ENCODE results near the gene AOC3.
"Not testable (repeated sequence)": the region's sequence is repeated elsewhere in the genome, so short reads cannot be mapped to it uniquely, and the experiment has no call there.

AOC3 gene

DNA sequence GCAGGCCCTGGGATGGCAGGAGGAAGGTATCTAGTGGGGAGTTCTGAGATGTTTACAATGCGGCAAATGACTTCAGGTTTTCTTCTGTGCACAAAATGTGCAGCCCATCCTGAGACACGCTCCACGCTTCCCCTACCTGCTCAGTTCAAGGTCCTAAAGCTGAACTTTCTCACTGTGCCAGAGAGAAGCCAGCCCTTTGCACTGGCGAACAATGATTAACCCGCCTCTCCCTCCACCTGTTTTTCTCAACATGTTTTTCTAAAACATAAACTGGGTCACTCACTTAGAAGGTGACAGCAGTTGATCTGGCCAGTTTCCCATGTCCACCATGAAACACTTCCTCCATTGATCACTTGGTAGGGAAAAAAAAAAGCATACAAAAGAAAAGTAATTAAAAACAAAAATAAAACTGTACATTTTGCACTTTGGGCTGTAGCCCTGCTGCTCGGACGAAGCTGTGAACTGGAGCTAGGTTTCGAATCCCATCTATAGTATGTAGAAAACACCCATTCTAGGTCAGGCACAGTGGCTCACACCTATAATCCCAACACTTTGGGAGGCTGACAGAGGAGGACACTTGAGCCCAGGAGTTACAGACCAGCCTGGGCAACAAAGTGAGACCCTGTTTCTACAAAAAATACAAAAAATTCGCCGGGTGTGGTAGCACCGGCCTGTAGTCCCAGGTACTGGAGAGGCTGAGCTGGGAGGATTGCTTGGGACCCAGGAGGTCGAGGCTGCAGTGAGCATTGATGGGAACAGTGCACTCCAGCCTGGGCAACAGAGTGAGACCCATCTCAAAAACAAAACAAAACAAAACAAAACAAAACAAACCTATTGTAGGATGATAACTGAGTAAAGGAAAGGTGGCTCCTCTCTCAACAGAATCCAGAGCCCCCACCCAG lies 43.5 kb downstream of the AOC3 start:
- peaks cover 37% of the 10 kb centered on the region for H3K27me3 Mint-ChIP-seq
- H3K4me1 Mint-ChIP-seq: no peaks in the 10 kb centered on the region
- H3K4me3 Mint-ChIP-seq: no peak overlapping the region
- peaks cover 1% of the 10 kb centered on the region for H3K36me3 Mint-ChIP-seq (ENCODE audit: insufficient read depth)
- DNase-seq (ENCODE audit: low spot score in 2 of 2): no peak
- no peak for ATAC-seq (replicated peaks; ENCODE audit: extremely low read depth, poor library complexity, severe bottlenecking)
- H3K27ac Mint-ChIP-seq (ENCODE audit: low read depth): no peak overlapping the region
- H3K9me3 Mint-ChIP-seq: no peaks in the 10 kb centered on the region

DNA sequence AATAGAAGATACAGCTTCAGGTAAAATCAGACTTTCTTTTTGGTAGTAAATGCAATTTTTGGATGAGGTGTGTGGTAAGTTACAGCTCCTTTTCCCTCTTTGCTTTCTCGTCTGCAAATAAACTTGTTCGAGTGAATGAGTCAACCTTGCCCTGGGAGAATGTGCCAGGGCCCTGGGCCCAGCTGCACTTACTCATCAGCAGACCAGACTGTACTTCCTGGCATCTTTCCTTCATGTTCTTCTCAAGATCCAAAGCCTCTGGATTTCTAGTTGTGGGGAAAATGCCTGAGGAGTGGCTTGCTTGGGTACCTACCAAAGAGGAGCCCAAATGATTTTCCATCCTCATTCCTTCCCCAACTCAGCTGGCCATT lies 44.2 kb downstream of the AOC3 start:
- no peak overlapping the region for H3K27ac Mint-ChIP-seq (ENCODE audit: low read depth)
- no peak overlapping the region for H3K4me3 Mint-ChIP-seq
- no peaks in the 10 kb centered on the region for H3K4me1 Mint-ChIP-seq
- ATAC-seq (replicated peaks; ENCODE audit: extremely low read depth, poor library complexity, severe bottlenecking) (no peak), DNase-seq (ENCODE audit: low spot score in 2 of 2) (no peak)
- H3K9me3 Mint-ChIP-seq: no peaks in the 10 kb centered on the region
- H3K36me3 Mint-ChIP-seq (ENCODE audit: insufficient read depth): peaks cover 1% of the 10 kb centered on the region
- H3K27me3 Mint-ChIP-seq: peaks cover 35% of the 10 kb centered on the region

DNA sequence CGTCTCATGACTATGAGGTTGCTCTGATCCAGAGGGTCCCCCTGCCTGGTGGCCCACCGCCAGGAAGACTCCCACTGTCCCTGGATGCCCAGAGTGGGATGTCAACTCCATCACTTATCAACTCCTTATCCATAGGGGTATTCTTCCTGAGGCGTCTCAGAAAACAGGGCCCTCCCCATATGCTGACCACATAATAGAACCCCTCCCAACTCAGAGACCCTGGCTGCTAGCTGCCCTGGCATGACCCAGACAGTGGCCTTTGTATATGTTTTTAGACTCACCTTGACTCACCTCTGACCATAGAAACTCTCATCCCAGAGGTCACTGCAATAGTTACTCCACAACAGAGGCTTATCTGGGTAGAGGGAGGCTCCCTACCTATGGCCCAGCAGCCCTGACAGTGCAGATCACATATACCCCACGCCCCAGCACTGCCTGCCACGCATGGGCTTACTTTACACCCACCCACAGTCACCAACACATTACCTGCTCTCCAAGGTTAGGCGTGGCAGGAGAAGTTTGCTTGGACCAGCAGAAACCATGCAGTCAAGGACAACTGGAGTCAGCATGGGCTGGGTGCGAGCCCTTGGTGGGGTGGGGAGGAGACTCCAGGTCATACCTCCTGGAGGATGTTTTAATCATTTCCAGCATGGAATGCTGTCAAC lies 47.3 kb downstream of the AOC3 start:
- DNase-seq (ENCODE audit: low spot score in 2 of 2) (no peak), ATAC-seq (replicated peaks; ENCODE audit: extremely low read depth, poor library complexity, severe bottlenecking) (no peak)
- peaks cover 1% of the 10 kb centered on the region for H3K36me3 Mint-ChIP-seq (ENCODE audit: insufficient read depth)
- no peak overlapping the region for H3K4me3 Mint-ChIP-seq
- no peaks in the 10 kb centered on the region for H3K4me1 Mint-ChIP-seq
- peaks cover 59% of the 10 kb centered on the region for H3K27me3 Mint-ChIP-seq
- no peaks in the 10 kb centered on the region for H3K9me3 Mint-ChIP-seq
- no peak overlapping the region for H3K27ac Mint-ChIP-seq (ENCODE audit: low read depth)

DNA sequence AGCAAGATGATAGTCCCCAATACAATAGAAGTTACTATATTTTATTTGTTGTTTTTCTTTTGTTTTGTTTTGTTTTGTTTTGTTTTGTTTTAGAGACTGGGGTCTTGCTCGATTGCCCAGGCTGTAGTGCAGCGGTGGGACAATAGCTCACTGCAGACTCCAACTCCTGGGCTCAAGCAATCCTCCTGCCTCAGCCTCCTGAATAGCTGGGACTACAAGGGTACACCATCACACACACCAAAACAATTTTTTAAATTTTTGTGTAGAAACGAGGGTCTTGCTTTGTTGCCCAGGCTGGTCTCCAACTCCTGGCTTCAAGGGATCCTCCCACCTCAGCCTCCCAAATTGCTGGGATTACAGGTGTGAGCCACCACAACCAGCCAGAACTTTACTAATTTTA lies 49.0 kb downstream of the AOC3 start:
- H3K36me3 Mint-ChIP-seq (ENCODE audit: insufficient read depth); H3K4me1 Mint-ChIP-seq; ATAC-seq (replicated peaks; ENCODE audit: extremely low read depth, poor library complexity, severe bottlenecking); H3K4me3 Mint-ChIP-seq; H3K9me3 Mint-ChIP-seq; H3K27ac Mint-ChIP-seq (ENCODE audit: low read depth); DNase-seq (ENCODE audit: low spot score in 2 of 2): not testable (repeated sequence)
- peaks cover 45% of the 10 kb centered on the region for H3K27me3 Mint-ChIP-seq

DNA sequence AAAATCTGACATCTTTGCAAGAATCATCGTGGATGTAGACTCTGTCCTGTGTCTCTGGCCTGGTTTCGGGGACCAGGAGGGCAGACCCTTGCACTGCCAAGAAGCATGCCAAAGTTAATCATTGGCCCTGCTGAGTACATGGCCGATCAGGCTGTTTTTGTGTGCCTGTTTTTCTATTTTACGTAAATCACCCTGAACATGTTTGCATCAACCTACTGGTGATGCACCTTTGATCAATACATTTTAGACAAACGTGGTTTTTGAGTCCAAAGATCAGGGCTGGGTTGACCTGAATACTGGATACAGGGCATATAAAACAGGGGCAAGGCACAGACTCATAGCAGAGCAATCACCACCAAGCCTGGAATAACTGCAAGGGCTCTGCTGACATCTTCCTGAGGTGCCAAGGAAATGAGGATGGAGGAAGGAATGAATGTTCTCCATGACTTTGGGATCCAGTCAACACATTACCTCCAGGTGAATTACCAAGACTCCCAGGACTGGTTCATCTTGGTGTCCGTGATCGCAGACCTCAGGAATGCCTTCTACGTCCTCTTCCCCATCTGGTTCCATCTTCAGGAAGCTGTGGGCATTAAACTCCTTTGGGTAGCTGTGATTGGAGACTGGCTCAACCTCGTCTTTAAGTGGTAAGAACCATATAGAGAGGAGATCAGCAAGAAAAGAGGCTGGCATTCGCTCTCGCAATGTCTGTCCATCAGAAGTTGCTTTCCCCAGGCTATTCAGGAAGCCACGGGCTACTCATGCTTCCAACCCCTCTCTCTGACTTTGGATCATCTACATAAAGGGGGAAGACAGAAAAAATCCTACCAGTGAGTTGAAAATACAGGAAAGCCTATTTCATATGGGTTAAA lies 49.7 kb downstream of the AOC3 start, which contains the start of gene G6PC1:
G6PC1 (plus strand) TSS at position 340 of the 872 bp plus-strand sequence; CDS start at position 418, 78 bp downstream.
- peaks cover 45% of the 10 kb centered on the region for H3K27me3 Mint-ChIP-seq
- ATAC-seq (replicated peaks; ENCODE audit: extremely low read depth, poor library complexity, severe bottlenecking) (no peak), DNase-seq (ENCODE audit: low spot score in 2 of 2) (no peak)
- H3K4me3 Mint-ChIP-seq: no peak within 1 kb of the TSS
- H3K4me1 Mint-ChIP-seq: no peaks in the 10 kb centered on the region
- peaks cover 1% of the 10 kb centered on the region for H3K36me3 Mint-ChIP-seq (ENCODE audit: insufficient read depth)
- H3K9me3 Mint-ChIP-seq: no peaks in the 10 kb centered on the region
- no peak within 1 kb of the TSS for H3K27ac Mint-ChIP-seq (ENCODE audit: low read depth)

DNA sequence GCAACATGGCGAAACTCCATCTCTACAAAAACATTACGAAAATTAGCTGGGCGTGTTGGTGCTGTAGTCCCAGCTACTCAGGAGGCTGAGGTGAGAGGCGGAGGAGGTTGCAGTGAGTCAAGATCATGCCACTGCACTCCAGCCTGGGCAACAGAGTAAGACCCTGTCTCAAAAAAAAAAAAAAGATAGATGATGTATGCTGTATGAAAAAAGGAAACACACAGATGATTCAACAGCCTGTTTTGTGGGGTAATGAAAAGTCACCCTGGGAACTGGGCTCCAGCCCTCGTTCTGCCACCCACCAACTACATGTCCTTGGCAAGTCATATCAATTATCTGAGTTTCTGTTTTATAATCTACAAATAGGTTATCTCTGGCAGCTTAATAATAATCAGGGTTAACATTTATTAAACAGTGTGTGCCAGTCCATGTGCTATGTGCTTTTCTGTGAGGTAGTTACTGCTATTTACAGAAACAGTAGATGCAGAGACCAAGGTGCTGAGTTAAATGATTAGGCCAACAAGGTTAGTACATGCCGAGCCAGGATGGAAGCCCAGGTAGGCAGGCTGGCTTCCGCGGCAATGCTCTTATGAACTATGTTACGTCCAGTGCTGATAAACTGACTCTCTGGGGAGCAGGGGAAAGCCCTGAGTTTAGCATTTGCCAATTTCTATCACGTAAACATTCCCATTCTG lies 50.7 kb downstream of the AOC3 start:
- Mint-ChIP-seq H3K27me3 (peaks cover 45% of the 10 kb centered on the region), H3K27ac (ENCODE audit: low read depth) (no peak overlapping the region)
- no peak for ATAC-seq (replicated peaks; ENCODE audit: extremely low read depth, poor library complexity, severe bottlenecking)

DNA sequence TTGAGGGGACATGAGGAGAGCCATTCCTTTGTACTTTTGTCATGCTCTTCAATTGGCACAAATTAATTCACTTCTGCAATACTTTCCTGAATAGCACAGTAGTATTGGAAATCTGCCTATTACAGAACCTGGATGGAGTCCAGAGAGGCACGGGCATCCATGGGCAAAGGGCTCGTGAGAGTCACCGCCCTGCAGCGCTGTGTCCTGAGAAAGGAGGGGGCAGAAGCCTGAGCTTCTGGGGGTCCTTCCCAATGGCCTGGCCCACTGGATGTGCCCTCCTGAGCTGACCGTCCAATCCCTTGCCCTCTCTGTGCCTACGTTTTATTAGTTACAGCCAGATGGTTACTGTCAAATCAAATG lies 53.1 kb downstream of the AOC3 start:
- H3K27me3 Mint-ChIP-seq: peaks cover 34% of the 10 kb centered on the region
- ATAC-seq (replicated peaks; ENCODE audit: extremely low read depth, poor library complexity, severe bottlenecking): no peak
- H3K9me3 Mint-ChIP-seq: no peaks in the 10 kb centered on the region
- no peak overlapping the region for H3K4me3 Mint-ChIP-seq
- H3K36me3 Mint-ChIP-seq (ENCODE audit: insufficient read depth): peaks cover 2% of the 10 kb centered on the region
- no peak for DNase-seq (ENCODE audit: low spot score in 2 of 2)
- no peaks in the 10 kb centered on the region for H3K4me1 Mint-ChIP-seq
- H3K27ac Mint-ChIP-seq (ENCODE audit: low read depth): no peak overlapping the region

More for the DNA sequence above, 50.7 kb downstream of the AOC3 start:
- Mint-ChIP-seq H3K36me3 (ENCODE audit: insufficient read depth) (peaks cover 2% of the 10 kb centered on the region), H3K4me3 (no peak overlapping the region), H3K9me3 (no peaks in the 10 kb centered on the region), H3K4me1 (no peaks in the 10 kb centered on the region)
- DNase-seq (ENCODE audit: low spot score in 2 of 2): no peak

DNA sequence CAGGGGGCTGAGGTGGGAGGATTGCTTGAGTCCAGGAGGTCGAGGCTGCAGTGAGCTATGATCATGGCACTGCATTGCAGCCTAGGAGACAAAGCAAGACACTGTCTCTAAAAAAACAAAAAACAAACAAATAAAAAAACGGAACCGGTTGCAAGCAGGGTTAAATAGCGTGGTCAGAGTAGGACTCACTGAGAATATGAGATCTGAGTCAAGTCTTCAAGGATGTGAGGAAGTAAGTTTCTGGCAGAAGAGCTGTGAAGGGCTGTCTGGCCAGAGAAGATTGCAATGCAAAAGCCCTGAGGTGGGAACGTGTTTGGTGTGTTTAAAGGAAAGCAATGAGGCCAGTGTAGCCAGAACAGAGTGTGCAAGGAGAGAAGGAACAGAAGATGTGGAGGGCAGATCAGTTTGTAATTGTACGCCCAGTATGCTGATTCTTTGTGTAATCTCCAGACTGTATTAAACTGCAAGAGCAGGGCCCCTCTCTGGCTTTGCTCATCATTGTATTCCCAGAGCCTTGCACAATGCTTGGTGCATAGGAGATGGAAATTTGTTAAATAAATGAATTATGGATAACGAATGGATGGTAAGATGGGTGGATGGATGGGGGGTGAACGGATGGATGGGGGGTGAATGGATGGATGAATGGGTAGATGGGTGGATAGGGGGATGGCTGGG lies 55.9 kb downstream of the AOC3 start:
- peaks cover 2% of the 10 kb centered on the region for H3K36me3 Mint-ChIP-seq (ENCODE audit: insufficient read depth)
- DNase-seq (ENCODE audit: low spot score in 2 of 2) (no peak), ATAC-seq (replicated peaks; ENCODE audit: extremely low read depth, poor library complexity, severe bottlenecking) (no peak)
- no peaks in the 10 kb centered on the region for H3K9me3 Mint-ChIP-seq
- peaks cover 37% of the 10 kb centered on the region for H3K27me3 Mint-ChIP-seq
- H3K4me3 Mint-ChIP-seq: no peak overlapping the region
- H3K4me1 Mint-ChIP-seq: no peaks in the 10 kb centered on the region
- H3K27ac Mint-ChIP-seq (ENCODE audit: low read depth): no peak overlapping the region
